Hematopoietic multipotent progenitor cell treated with erythropoietin and hydrocortisone succinate and interleukin-3 and kit ligand, for 6 days (in vitro differentiated cells): ENCODE data around the gene TBC1D8.

Source experiments
- DNase-seq: peaks from one replicate; pipeline ENCODE4 v3.0.0-alpha.2; 2015

The TBC1D8 gene

GRCh38 chr2:101133492-101134100 lies 17.6 kb downstream of the TBC1D8 start:
- DNase-seq = no peak

- DNase-seq = no peak
Measured at GRCh38 chr2:101132202-101132601, 19.0 kb downstream of the TBC1D8 start.

DNA sequence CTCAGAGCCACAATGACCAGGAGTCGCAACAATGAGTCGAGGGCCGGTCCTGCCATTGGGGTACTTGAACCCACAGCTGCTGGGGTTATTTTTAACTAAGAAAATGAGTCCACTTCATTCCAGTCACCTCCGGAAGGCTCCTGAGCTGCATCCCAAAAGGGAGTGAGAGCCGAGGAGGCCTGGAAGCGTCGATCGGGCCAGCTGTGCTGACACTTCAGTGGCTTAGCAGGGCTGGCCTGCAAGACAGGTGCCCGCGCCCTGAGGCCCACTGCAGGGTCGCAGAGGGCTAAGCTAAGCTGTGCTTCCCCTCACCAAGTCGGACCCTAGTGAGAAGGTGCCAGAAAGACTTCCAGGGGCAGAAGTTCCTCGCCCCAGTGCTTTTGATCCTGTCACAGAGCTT lies 21.1 kb downstream of the TBC1D8 start:
- no peak for DNase-seq

DNA sequence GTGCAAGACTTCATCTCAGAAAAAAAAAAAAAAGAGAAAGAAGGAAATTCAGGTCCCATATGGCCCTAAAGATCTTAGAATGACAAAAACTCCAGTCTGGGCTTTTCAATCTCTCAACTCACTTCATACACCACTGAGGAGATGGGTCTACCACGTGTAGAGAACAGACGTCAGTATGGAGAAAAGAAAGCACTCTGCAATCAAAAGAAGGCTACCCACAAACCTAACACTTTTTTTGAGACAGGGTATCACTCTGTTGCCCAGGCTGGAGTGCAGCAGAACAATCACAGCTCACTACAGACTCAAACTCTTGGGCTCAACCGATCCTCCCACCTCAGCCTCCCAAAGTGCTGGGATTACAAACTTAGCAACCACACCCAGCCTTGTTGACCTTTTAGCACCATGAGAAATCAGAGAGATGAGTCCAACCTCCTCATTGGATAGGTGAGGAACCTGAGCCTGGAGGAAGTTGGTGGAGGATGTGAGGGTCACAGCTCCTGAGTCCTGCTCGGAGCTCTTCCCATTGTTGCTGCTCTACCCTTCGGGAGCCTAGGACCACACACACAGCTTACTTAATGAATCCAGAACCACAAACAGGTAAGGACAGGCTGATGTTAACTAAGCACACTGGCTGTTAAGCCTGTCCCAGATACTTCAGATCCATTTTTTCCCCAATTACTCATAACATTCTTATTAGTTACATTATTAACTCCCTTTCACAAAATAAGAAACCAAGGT lies 23.7 kb downstream of the TBC1D8 start:
- DNase-seq = no peak

DNA sequence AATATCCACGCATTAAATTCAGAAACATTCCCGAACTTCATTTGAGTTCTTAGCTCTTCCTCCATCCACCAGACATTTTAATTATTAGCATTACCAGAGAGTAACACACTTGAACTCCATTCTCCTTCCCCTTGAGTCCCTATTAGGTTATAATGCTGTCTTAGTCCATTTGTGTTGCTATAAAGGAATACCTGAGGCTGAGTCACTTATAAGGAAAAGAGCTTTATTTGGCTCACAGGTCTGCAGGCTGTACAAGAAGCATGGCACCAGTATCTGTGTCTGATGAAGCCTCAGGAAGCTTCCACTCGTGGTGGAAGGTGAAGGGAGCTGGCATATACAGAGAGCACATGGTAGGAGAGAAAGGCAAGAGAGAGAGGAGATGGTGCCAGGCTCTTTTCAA lies 25.4 kb downstream of the TBC1D8 start:
- no peak for DNase-seq

- DNase-seq = peak; percentile 57
Measured at GRCh38 chr2:101125374-101125773, 25.8 kb downstream of the TBC1D8 start.

- no peak for DNase-seq
Measured at GRCh38 chr2:101124643-101125366, 26.4 kb downstream of the TBC1D8 start.

GRCh38 chr2:101123795-101124471 lies 27.2 kb downstream of the TBC1D8 start:
- DNase-seq = no peak

GRCh38 chr2:101121174-101121573 lies 30.0 kb downstream of the TBC1D8 start:
- no peak for DNase-seq

DNA sequence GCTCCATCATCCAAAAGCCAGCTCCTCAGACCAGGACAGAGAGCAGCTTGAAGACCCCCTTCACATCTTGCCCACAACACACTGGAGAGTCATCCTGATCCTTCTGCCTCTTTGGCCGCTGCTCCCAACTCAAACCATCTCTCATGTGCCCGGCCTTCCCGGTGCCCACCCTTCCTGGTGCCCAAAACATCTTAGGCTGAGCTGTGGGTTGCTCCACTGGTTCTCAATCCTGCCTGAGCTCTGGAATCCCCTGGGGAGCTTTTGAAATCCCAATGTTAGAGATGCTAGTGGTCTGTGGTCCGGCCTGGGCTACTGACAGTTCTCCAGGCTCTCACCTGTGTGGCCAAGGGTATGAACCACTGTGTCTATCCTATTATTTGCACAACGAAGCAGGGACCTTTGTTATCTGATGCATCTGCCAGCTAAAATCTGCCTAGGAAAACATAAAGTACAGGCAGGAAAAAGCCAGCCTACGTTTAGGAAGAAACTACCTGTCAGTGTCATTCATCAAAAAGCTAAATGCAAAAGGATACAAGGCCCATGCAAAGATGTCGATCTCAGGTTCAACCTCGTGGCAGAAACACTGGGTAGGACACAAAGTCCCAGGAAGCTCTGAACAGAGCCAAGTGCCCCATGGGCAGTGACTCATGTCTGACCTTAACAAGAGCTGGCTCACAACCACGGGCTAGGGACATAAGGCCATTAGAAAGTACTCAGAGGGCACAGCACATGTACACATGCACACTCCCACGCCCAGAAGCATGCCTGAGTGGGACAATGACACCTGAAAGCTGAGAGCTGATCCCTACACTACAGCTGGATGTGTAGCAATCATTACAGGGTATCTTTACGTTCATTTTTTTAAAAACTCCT lies 30.8 kb downstream of the TBC1D8 start:
- DNase-seq = no peak

DNA sequence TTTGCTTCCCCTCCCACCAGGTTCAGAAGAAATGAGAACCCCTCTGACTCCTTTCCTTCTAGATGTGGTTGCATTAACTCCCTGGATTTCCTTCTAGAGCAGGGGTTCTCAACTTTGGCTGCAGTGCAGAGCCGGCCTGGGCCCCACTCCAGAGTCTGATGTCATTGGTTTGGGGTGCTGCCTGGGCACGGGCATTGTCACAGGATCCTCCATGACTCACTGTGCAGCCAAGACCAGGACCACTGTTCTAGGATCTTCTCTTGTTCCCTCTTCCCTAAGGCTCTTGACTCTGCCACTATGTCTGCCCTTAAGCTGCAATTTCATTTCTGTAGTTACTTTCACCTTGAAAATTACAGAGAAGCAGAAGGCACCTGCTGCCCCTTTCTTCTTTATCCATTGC lies 31.8 kb downstream of the TBC1D8 start:
- no peak for DNase-seq

DNA sequence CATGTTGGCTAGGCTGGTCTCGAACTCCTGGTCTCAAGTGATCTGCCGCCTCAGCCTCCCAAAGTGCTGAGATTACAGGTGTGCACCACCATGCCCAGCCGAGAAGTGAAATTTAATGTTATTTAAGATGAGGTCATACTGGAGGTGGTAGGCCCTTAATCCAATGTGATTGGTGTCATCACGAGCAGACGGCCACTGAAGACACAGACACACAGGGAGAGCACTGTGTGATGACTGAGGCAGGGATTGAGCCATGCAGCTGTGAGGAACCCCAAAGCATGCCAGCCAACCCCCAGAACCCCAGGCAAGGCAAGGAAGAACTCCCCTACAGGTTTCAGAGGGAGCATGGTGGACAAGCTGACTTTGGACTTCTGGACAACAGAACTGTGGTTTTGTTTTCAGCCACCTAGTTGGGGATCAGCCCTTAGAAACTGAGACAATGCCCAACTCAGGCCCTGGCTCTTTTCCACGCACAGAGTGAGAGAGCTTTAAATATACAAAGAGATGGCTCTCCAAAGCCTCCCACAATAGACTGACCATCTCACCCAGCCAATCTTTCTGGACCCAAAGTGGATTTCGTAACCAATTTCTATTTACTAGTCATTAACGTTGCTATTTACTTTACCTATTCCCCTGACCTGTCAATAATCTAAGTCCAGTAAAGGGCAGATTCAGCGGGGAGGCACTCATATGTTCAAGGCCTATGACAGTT lies 34.2 kb downstream of the TBC1D8 start:
- DNase-seq = no peak

DNA sequence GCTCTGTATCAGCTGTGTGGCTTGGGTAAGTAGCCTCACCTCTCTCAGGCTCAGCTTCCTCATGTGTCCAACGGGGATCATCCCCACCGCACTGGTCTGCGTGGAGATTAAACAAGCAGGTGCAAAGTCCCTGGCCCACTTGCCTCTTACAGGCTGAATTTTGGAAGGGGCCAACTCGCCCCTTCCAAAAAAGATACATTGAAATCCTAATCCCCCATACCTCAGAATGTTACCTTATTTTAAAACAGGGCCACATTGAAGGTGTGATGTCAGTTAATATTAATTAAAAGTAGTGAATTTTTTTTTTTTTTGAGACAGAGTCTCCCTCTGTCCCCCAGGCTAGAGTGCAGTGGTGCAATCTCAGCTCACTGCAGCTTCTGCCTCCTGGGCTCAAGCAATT lies 34.8 kb downstream of the TBC1D8 start:
- DNase-seq = no peak

GRCh38 chr2:101115664-101116063 lies 35.5 kb downstream of the TBC1D8 start:
- DNase-seq = no peak

GRCh38 chr2:101114815-101115214 lies 36.4 kb downstream of the TBC1D8 start:
- DNase-seq = peak; percentile 62

DNA sequence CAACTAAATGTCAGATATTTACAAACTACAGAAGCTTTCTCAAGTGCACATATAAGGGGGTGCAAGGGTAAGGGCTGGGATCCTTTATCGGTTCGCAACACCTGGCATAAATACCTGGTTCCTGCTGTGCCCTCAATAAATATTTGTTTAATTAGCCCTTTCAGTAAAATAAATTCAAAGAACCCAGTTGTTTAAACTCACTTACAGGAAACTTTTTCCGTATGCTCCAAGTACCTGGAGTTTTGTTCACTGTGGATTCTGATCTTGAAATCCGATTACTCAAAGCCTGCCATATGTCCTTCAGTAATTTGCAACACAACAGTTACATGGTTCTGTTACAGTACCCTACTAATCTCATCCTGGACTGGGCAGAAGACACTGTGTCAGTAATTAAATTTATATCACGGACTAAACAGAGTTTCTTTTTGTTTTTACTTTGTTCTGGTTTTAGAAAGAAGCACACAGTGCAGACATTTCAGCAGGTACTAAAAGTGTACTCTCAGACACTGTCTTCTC lies 36.9 kb downstream of the TBC1D8 start:
- DNase-seq = no peak

DNA sequence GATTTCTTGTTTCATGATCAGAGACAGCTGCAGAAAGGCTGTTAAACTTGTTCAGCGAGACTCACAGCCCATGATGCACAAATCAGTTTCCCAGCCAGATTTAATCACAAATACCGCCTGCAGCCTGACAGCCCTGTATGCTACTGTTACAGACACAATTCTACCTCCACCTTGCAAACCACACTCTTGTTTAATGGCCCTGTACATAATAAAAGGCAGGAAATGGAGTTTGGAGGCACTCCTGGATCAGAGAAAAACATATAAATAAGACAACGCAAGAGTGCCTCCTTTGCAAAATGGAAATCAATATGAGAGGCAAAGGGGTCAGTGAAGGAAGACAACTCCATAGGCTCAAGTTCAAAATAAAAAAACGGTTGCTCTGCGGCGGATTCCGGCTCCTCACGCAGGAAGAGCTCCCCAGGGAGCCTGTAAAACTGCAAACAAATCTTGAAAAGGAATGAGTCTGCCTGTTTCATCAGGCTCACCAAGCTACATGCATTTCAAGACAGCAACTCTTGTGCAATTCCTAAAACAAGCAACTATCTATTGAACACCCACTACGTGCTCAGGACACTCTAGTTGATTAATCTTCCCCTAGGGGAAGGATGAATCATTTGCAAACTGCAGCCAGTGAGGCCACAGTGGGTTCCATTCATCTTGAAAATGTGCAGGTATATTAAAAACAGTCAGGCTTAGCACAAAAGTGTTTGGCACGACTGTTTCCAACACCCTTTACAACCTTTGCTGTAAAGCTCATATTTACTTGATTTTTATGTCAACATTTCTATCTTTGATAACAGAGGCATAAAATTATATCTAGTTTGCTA lies 37.5 kb downstream of the TBC1D8 start:
- no peak for DNase-seq

GRCh38 chr2:101112772-101113157 lies 38.4 kb downstream of the TBC1D8 start:
- peak; percentile 46 for DNase-seq

GRCh38 chr2:101111917-101112771 lies 39.0 kb downstream of the TBC1D8 start:
- no peak for DNase-seq
